Endometrial microvascular endothelial cells (primary cell): ENCODE results near the gene AMDHD1. TPM values are rescaled to one million over a fixed set of nuclear protein-coding genes. Genes with fewer than 3 reads are reported as not detected.

Experiments
- in situ Hi-C: cut with HindIII; loops from 2 replicates; pipeline ENCODE4 v1.10.0; 2017; ENCODE audit warnings: low sequenced_read_pairs, low pct_unique_long_range_greater_than_20kb; ENCODE audit errors: inconsistent ontology term
- total RNA-seq: library from RNA; depleted of rRNA; stranded (reverse); fragments of >200 nt; gene quantifications from one replicate; pipeline ENCODE4 v1.2.3, GENCODE V29; 2015; ENCODE audit errors: inconsistent ontology term

AMDHD1 gene, protein sequence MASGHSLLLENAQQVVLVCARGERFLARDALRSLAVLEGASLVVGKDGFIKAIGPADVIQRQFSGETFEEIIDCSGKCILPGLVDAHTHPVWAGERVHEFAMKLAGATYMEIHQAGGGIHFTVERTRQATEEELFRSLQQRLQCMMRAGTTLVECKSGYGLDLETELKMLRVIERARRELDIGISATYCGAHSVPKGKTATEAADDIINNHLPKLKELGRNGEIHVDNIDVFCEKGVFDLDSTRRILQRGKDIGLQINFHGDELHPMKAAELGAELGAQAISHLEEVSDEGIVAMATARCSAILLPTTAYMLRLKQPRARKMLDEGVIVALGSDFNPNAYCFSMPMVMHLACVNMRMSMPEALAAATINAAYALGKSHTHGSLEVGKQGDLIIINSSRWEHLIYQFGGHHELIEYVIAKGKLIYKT
- not detected for total RNA-seq

DNA sequence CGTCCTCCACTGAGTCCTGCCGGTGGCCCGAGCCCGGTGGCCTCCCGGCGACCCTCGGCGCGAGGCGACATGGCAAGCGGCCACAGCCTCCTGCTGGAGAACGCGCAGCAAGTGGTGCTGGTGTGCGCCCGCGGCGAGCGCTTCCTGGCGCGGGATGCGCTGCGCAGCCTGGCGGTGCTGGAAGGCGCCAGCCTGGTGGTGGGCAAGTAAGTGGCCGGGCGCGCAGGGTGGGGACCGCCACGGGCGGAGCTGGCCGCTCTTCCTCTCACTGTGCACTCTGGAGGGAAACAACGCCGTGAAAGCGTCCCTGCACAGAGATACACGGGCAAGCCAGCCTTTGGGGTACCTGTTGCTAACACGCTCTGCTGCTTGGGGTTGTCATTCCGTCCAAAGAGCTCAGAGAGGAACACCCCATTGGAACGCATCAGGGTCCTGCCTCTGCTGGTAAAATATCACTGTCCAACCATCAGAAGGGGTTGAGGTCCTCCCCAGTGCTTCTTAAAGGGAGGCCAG, at the start of gene AMDHD1:
AMDHD1 (plus strand) TSS at position 2 of the 513 bp plus-strand sequence; CDS start at position 70, 68 bp downstream.
- in situ Hi-C loops, result no loop called here

DNA sequence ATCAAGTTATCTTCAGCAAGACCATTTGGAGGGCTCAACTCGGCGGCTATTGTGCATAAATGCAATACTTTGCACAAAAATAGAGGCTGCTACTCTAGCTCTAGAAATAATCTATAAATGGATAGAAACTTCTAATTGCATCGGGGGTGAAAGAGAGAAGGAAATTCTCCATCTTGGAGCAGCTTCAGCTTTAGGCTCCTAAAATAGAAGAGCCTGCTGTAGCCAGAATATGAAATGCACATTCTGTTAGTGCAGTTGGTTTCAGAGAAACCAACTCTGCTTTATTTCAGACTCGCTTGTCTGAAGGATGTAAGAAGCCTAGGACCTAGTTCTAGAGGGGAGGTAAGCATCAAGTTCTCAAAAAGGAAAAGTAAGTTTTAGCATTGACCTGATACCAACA, 46.3 kb upstream of the AMDHD1 start:
- in situ Hi-C loops, result no loop called here

DNA sequence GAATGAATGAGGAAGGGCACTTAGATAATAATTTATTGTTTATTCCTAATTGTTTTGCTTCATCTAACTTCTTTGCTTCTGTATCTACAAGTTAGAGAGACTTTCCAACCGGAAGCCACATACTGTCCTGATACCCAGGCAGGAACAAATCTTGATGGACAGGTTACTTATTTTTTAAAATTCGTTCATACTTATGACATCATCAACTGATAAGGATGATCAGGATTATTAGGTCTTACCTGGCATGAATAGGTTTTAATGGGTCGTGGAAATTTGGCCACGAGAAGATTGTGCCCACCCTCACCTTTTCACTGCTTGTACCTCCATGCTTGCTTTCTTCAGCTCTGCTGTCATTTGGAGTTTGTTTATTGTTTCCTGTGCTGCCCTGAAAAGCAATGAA, 45.0 kb upstream of the AMDHD1 start:
- in situ Hi-C loops, result no loop called here

DNA sequence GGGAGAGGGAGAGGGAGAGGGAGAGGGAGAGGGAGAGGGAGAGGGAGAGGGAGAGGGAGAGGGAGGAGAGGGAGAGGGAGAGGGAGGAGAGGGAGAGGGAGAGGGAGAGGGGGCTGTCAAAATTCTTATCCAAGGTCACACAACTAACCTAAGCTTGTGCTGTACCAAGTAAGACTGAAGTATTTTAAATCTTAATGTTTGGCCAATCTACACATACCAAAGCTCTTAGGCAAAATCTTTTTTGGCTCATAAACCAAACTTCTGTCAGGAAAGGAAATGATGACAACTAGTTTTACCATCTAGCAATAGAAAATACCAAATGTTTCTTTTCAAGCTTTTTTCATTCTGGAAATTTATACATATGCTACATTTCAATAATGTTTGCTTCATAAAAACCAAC, 34.6 kb upstream of the AMDHD1 start:
- in situ Hi-C loops, result no loop called here

DNA sequence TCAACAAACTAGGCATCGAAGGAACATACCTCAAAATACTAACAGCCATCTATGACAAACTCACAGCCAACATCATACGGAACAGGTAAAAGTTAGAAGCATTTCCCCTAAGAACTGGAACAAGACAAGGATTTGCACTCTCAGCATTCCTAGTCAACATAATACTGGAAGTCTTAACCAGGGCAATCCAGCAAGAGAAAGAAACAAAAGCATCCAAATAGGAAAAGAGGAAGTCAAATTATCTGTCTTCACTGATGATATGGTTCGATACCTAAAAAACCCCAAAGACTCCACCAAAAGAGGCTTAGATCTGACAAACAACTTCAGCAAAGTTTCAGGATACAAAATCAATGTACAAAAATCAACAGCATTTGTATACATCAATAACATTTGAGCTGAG, 33.3 kb upstream of the AMDHD1 start:
- in situ Hi-C loops, result no loop called here

DNA sequence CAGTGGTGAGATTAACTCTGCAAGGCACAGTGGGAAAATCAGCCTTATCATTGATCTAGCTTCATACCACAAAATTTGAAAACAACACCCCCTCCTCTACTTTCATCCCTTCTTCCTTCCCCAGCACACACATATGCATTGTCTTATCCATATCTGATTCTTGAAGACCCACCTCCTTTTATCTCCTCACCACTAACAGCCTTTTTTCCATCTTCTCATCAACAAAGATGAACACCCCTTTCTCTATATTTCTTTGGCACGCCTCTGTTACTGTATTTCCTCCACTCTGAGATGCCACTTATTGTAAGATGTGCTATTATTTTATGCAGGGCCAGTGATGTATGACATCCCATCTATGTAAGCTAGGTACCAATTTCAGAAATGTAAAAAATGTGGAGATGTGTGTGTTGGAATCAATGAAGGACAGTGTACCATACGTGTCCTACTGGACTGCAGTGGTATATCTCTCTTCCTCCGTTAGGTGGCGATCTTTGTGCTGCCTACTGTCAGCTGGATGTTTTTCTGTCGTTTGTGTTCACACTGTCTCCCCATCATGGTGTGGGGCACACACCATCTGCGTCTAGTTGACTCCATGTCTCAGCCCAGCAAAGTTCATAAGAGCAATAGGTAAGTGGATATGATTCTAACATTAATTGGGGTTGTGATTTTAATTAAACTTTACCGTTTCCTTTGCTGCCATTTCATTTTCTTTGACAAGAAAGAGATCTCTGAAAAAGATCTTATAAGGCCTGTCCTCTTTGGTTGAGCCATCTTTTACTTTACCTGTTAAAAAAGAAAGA, 24.7 kb upstream of the AMDHD1 start:
- in situ Hi-C loops, result no loop called here

DNA sequence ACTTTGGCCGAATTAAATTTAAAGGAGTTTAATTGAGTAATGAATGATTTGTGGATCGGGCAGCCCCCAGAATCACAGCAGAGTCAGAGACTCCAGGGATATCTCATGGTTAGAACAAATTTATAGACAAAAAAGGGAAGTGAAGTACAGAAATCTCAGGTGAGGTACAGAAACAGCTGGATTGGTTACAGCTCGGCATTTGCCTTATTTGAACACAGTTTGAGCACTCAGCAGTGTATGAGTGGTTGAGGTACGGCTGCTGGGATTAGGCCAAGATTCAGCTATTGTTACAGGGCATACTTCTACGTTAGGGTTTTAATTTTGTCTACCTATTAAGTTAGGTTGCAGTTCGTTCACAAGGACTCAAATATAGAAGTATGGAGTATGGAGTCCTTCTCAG, 24.0 kb upstream of the AMDHD1 start:
- in situ Hi-C loops, result no loop called here

DNA sequence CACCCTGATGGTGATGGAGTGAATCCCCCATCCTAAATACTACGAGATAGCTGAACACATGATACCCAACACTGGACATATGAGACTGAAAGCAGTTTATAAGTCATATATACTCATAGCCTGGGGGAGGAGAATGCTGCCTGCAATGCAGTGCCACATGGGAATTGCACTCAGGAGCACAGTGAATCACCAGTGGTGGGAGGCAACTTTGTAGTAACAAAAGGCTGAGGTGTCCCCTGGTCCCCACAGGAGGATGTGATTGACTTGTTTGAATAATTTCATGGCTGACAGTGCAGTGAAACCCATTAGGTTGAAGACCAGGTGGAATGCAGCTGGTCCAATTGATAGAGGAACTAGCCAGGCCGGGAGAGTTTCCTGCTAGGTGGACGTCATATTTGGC, 20.9 kb upstream of the AMDHD1 start:
- in situ Hi-C loops, result no loop called here

DNA sequence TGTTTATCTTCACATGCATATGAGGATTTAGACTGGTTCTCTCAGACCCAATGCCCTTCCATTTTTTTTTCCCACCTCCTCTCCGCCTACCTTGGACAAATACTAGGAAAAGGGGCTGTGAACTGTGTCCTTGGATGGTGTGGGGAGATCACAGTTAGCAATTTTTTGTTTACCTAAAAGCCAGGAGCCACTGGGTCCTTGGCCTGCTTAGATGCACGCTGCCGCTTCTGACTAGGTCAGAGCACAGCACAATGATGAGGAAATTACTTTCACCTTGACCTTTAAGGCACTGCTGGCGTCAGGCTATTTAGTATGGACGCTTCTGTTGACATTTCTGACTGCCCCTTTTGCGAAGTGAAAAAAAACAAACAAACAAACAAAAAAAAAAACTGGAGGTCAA, 2.6 kb upstream of the AMDHD1 start:
- in situ Hi-C loops, result no loop called here

DNA sequence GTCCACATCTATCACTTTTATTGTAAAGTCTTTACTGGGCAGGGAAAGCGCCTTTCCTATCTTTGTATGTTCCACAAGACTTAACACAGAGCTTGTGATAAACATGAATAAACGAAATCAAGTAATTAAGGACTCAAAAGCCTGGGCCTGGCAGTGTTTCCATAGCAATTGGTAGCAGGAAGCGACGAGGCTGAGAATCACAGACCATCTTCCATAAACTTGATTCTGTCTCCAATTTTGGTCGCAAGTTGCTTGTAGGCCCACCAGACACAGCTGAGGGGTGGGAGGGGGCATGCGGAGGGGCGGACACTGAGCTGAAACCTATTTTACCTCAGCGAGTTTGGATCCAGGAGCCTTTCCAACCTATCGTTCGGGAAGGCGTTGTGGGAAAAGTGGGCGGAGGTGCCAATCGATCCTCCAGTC, 1.0 kb upstream of the AMDHD1 start:
- in situ Hi-C loops, result no loop called here

DNA sequence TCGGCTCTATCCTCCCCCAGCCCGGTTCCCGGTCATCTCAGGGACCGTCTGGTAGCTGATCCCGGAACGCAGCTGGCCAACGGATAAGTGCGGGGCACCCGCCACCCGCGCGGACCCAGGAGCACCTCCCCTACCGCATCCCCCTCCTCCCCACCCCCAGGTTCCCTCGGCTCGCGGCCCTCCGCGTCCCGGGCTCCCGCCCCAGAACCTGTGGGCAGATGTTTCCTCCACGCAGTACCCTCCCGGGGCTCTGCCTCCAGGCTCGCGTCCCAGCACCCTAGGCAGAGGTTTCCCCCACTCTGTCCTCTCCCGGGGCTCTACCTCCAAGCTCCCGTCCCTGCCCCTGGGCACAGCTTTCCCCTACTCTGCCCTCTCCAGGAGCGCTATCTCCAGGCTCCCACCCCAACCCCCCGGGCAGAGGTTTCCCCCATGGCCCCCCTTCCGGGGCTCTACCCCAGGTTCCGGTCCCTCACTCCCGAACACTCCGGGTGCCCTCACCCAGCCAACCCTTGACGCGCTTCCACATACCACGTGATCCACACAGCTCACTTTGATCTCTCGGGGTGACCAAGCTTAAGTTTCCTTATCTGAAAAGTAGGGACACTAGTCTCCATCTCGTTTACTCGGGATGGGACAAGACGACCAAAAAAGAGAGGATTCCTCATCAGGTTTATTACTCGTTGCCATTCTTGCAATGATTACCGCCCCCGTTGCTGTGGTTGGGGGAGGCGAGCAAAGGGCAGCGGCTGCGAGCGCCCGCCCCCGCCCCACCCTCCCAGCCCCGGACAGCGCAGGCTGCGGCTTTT, 404 bp upstream of the AMDHD1 start, which contains the start of gene CCDC38:
CCDC38 (minus strand) TSS at position 91 of the 806 bp plus-strand sequence. CDS start 6,105 bp downstream, outside the sequence.
- in situ Hi-C loops, result no loop called here

DNA sequence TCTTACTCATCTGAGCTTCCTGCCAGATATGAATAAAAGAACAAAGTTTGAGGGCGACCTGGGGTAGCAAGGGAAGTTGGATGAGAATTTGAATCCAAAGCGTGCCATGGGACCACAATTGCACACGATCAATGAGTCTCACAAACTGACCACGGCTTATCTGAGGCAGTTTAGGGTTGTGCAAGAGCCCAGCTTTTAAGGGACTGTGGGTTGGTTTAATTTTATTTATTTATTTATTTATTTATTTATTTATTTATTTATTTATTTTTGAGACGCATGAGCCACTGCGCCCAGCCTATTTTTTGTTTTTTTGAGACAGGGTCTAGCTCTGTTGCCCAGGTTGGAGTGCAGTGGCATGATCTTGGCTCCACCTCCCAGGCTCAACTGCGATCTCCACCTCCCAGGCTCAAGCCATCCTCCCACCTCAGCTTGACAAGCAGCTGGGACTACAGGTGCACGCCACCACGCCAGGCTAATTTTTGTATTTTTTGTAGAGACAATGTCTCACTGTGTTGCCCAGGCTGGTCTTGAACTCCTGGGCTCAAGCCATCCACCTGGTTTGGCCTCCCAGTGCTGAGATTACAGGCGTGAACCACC, 1.1 kb downstream of the AMDHD1 start:
- in situ Hi-C loops, result no loop called here

DNA sequence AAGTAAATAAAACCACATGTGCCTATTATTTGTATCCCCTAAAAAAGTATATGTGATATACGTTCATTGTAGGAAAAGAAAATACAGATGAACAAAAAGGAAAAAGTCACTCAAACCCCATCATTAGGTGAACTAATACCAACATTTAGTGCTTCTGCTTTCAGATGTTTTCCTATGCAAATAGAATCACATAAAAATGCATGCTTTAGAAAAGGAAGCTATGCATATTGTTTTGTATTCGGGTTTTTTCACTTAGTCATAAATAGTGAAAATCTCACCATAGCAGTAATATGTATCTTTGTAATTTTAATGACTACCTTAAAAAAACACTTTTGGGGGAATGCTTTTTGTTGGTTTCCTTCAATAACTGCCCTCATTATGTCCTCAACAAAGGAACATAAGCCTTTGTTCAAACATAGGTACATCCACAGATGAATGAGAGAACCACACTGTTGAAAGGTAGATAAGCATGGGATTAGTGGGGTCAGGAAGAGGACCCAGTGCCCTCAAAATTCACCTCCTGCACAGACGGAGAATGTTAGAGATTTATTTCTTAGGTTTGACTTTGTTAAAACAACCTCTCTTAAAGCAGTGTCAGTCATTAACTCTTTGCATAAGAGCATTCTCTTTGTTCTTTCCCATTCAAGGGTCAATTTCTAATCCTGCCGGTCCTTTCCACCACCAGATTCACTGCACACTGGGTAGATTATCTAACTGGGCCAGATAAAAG, 6.5 kb downstream of the AMDHD1 start:
- in situ Hi-C loops, result no loop called here

DNA sequence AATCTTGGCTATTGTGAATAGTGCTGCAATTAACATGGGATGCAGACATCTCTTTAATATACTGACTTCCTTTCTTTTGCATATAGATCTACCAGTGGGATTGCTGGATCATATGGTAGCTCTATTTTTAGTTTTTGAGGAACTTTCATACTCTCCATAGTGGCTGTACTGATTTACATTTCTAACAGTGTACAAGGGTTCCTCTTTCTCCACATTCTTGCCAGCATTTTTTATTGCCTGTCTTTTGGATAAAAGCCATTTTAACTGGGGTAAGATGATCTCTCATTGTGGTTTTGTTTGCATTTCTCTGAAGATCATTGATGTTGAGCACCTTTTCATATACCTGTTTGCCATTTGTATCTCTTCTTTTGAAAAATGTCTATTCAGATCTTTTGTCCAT, 8.4 kb downstream of the AMDHD1 start:
- in situ Hi-C loops, result no loop called here

DNA sequence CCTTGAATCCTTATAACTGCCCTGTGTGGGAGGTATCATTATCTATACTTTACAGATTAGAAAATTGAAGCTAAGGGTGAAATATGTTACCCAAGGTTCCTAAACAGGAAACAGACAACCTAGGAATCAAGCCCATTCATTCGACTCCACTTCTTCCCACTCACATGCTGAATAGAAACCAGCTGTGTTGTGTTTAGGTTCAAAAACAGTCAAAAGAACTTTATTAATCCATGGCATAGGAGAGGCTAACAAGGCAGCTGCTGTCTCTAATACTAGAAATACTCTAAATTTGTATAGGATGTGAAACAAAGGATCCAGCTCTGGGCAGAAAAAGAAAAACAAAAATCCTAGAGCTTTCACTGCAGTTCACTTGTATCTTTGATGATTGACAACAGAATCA, 9.9 kb downstream of the AMDHD1 start:
- in situ Hi-C loops, result no loop called here

DNA sequence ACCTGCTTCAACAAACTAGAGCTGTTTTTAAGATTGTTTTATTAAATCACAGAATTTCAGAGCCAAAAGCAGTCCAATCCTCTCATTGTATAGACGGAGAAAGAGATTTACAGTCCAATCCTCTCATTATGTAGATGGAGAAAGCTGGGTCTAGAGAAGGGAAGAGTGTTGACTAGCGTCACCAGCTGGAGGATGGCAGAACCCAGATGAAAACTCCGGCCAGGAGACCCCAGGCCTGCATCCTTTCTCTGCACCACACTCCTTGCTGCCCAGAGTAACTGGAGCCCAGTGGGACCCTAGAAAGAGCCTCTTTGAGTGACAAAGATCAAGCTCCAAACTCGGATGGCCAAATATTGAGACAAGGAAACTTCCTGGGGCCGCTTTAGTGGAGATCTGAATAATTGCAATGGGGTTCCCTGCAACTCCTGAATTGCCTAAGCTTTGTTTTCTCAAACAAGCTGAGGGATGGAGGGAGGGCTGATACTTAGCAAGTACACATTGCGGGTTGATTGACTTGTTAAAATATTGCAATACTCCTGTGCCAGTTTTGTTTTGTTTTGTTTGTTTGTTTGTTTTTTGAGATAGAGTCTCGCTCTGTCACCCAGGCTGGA, 12.5 kb downstream of the AMDHD1 start:
- in situ Hi-C loops, result no loop called here

DNA sequence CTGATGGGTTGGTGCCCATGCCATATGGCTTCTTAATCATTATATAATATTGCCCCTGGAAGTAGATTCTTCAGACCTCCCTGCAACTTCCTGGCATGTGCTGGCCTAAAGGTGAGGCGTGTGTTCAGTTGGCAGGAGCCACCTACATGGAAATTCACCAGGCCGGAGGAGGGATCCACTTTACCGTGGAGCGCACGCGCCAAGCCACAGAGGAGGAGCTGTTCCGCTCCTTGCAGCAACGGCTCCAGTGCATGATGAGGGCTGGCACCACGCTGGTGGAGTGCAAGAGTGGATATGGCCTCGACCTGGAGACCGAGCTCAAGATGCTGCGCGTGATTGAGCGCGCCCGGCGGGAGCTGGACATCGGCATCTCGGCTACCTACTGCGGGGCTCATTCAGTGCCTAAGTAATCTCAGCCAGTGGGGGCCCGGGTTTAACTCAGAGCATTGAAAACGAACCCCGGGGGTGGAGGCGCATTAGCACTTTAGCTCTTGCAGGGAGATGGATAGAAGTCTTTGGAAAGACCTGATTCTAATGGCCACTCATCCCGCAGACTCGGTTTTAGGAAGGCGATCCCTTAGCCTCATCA, 13.5 kb downstream of the AMDHD1 start:
- in situ Hi-C loops, result no loop called here
